Measurements from ENCODE around the gene CTDSPL2. TPM values are rescaled to one million over a fixed set of nuclear protein-coding genes. Genes with fewer than 3 reads are reported as not detected.

CTDSPL2 gene
- total and polyA plus RNA-seq, 2 donors (not counting 3 experiments of a cell fraction or from before 2014, with no cell fraction given) = 12.2 to 55.1 TPM

DNA sequence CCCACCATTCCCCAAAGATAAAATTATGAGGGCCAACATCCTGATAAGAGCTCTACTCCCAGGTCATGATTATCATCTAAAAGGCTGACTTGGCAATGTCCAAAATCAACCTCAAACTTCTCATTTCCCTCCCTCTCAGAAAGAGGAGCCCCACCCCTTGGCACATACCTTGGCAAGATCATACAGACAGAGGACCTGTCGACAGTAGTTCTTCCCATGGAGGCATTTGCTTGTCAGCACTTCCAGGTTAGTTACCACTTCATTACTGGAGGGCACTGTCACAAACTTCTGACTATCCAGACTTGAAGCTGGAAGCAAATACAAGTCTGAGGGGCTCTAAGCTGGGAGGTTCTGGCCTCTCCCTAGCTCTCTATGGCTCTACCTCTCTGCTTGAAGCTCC lies 147.3 kb downstream of the CTDSPL2 start:
- CTCF ChIA-PET = interaction anchor here (1.4 kb wide), 1 partner anchor 9 kb away, joined by 7 read pairs; no protein-coding TSS in a partner anchor

More for the DNA sequence above, 147.3 kb downstream of the CTDSPL2 start:
- Histone ChIP-seq H3K27me3 (ENCODE audit: control insufficient read depth in 2 of 2, insufficient read depth in 2 of 2, low read length in 2 of 2) (no peaks in the 10 kb centered on the region), H3K27ac (ENCODE audit: insufficient read depth, low read depth, low read length) (no peak overlapping the region), H3K4me1 (ENCODE audit: control insufficient read depth, extremely low read depth, insufficient read depth, low read length) (no peaks in the 10 kb centered on the region), H3K4me2 (ENCODE audit: insufficient read depth, low read length) (no peak overlapping the region), H3K79me2 (ENCODE audit: control insufficient read depth, insufficient read depth, low read length) (no peaks in the 10 kb centered on the region), H3K4me3 (replicated peaks in 1 of 3; ENCODE audit: insufficient read depth in 1 of 3, low read depth in 1 of 3, low read length in 3 of 3) (no peak overlapping the region), H4K20me1 (replicated peaks; ENCODE audit: control insufficient read depth, extremely low read depth, insufficient read depth, low read length) (no peaks in the 10 kb centered on the region), H3K9ac (replicated peaks; ENCODE audit: extremely low read depth, insufficient read depth, low read length) (no peak overlapping the region), H2AFZ (ENCODE audit: low read depth, low read length) (no peak overlapping the region), H3K9me1 (replicated peaks; ENCODE audit: control insufficient read depth, extremely low read depth, insufficient read depth, low read length) (no peaks in the 10 kb centered on the region), H3K9me3 (replicated peaks; ENCODE audit: control insufficient read depth, insufficient read depth, low read length) (no peaks in the 10 kb centered on the region), H3K36me3 (ENCODE audit: control insufficient read depth in 2 of 2, extremely low read depth in 1 of 2, insufficient read depth in 2 of 2, low read length in 2 of 2) (peaks cover 0 to 4% of the 10 kb centered on the region in 2 experiments)
- TF ChIP-seq POLR2AphosphoS5 (IDR thresholded peaks at IDR 0.05; ENCODE audit: insufficient read depth, low read depth, low read length) (no peak), POLR2A (IDR thresholded peaks at IDR 0.05; ENCODE audit: low read depth, low read length) (no peak)
- TF ChIP-seq, protein P1, sequence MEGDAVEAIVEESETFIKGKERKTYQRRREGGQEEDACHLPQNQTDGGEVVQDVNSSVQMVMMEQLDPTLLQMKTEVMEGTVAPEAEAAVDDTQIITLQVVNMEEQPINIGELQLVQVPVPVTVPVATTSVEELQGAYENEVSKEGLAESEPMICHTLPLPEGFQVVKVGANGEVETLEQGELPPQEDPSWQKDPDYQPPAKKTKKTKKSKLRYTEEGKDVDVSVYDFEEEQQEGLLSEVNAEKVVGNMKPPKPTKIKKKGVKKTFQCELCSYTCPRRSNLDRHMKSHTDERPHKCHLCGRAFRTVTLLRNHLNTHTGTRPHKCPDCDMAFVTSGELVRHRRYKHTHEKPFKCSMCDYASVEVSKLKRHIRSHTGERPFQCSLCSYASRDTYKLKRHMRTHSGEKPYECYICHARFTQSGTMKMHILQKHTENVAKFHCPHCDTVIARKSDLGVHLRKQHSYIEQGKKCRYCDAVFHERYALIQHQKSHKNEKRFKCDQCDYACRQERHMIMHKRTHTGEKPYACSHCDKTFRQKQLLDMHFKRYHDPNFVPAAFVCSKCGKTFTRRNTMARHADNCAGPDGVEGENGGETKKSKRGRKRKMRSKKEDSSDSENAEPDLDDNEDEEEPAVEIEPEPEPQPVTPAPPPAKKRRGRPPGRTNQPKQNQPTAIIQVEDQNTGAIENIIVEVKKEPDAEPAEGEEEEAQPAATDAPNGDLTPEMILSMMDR (IDR thresholded peaks at IDR 0.05; ENCODE audit: extremely low read depth in 1 of 2, insufficient read depth in 1 of 2, low read depth in 1 of 2, low read length in 2 of 2) = no peak
- intact Hi-C loops (cut with micrococcal nuclease) = loop anchor here (5.0 kb wide), 1 partner anchor 463 kb away; no protein-coding TSS in a partner anchor
- DNase-seq (ENCODE audit: low read depth, low spot score) (no peak), FAIRE-seq (no peak)
- no TSS peak for BruUV-seq (replicated peaks)
- POLR2A ChIA-PET = no interaction called here
- dilution Hi-C loops (cut with MboI; ENCODE audit: extremely low pct_ligation_motif_present, low sequenced_read_pairs) = loop anchor here (25.0 kb wide), 1 partner anchor 163 kb away; the partner anchor contains the start of gene TRIM69

Other genes with a start within 250 kb of the CTDSPL2 start
- 16.7 and 18.2 TPM in 2 replicates for gene FRMD5, start 232.4 kb upstream of the CTDSPL2 start, total RNA-seq
- 17.9 and 20.2 TPM in 2 replicates for gene FRMD5, start 232.4 kb upstream of the CTDSPL2 start, polyA plus RNA-seq
- gene GOLM2, start 138.9 kb upstream of the CTDSPL2 start, total RNA-seq = 50.0 and 51.6 TPM in 2 replicates
- gene GOLM2, start 138.9 kb upstream of the CTDSPL2 start, polyA plus RNA-seq = 11.8 and 13.6 TPM in 2 replicates
- 132 and 150 TPM in 2 replicates for gene EIF3J, start 109.5 kb downstream of the CTDSPL2 start, total RNA-seq
- 28.3 and 35.4 TPM in 2 replicates for gene EIF3J, start 109.5 kb downstream of the CTDSPL2 start, polyA plus RNA-seq
- gene SPG11, start 236.0 kb downstream of the CTDSPL2 start, total RNA-seq = 44.7 and 53.5 TPM in 2 replicates
- 30.6 and 30.7 TPM in 2 replicates for gene SPG11, start 236.0 kb downstream of the CTDSPL2 start, polyA plus RNA-seq